CD4-positive, alpha-beta T cell (primary cell): ENCODE results near the gene FCHSD1. TPM values are rescaled to one million over a fixed set of nuclear protein-coding genes. Genes with fewer than 3 reads are reported as not detected.

Experiments
- ATAC-seq: fragments of 200-7000 bp; cut with Tn5 transposase; one replicate; pipeline ENCODE4 v1.10.0; 2022; ENCODE audit warnings: mild to moderate bottlenecking; ENCODE audit not compliant: poor library complexity
- CTCF ChIA-PET: fragments of 350-600 bp; sonication (Branson Sonifier 250); formaldehyde crosslinking; loops from one replicate; lab custom pipeline; 2021; ENCODE audit warnings: antibody characterized with exemption, inconsistent platforms; lab: Charles Lee
- POLR2A ChIA-PET: fragments of 350-600 bp; sonication (Branson Sonifier 250); formaldehyde crosslinking; loops from one replicate; lab custom pipeline; 2021; ENCODE audit warnings: antibody characterized with exemption, inconsistent platforms; lab: Charles Lee
- DNase-seq, 14 experiments: peaks; one replicate each; pipeline ENCODE4 v3.0.0-alpha.2; 2013 to 2020; ENCODE audit warnings: mixed read lengths in 2 of 14
- H3K27ac ChIP-seq, 2 donors: one replicate each; pipeline versions ENCODE4 v1.5.1 to v1.7.0; 2013; ENCODE audit warnings: low read length in 2 of 2, low read depth in 1 of 2, mild to moderate bottlenecking in 1 of 2
- H3K27me3 ChIP-seq, 2 experiments: 1 replicate in 1 of 2; 2 replicates in 1 of 2; pipeline versions ENCODE4 v1.6.1 to v1.7.0; 2013; ENCODE audit warnings: low read length in 2 of 2, control low read depth in 1 of 2, mild to moderate bottlenecking in 1 of 2, moderate library complexity in 1 of 2; ENCODE audit not compliant: insufficient read depth in 2 of 2, control insufficient read depth in 1 of 2
- H3K36me3 ChIP-seq: one replicate; pipeline ENCODE4 v1.6.1; 2013; ENCODE audit warnings: low read length, control low read depth; ENCODE audit not compliant: insufficient read depth
- H3K4me1 ChIP-seq: one replicate; pipeline ENCODE4 v1.6.1; 2013; ENCODE audit warnings: low read length, control low read depth; ENCODE audit not compliant: insufficient read depth
- H3K4me3 ChIP-seq: one replicate; pipeline ENCODE4 v1.5.1; 2013; ENCODE audit warnings: mild to moderate bottlenecking, low read length, moderate library complexity
- H3K9me3 ChIP-seq, 2 experiments: 1 replicate in 1 of 2; 2 replicates in 1 of 2; pipeline versions ENCODE4 v1.6.1 to v1.7.0; 2013; ENCODE audit warnings: low read length in 2 of 2, mild to moderate bottlenecking in 2 of 2, control low read depth in 1 of 2, moderate library complexity in 1 of 2; ENCODE audit not compliant: control insufficient read depth in 1 of 2, insufficient read depth in 1 of 2
- H3K27ac Mint-ChIP-seq: one replicate; pipeline ENCODE4 v1.8.0; 2020; ENCODE audit warnings: mixed read lengths
- H3K27me3 Mint-ChIP-seq: one replicate; pipeline ENCODE4 v1.8.0; 2021; ENCODE audit warnings: mixed read lengths
- H3K36me3 Mint-ChIP-seq: one replicate; pipeline ENCODE4 v1.8.0; 2021; ENCODE audit warnings: low read depth, mixed read lengths
- H3K4me1 Mint-ChIP-seq: one replicate; pipeline ENCODE4 v1.8.0; 2021; ENCODE audit warnings: low read depth, mixed read lengths
- H3K4me3 Mint-ChIP-seq: one replicate; pipeline ENCODE4 v1.8.0; 2020; ENCODE audit warnings: mild to moderate bottlenecking, mixed read lengths
- H3K9me3 Mint-ChIP-seq: one replicate; pipeline ENCODE4 v1.8.0; 2020; ENCODE audit warnings: mixed read lengths
- CTCF ChIP-seq: fragments of 200-600 bp; IDR thresholded peaks from one replicate; pipeline ENCODE4 v1.8.0; 2022; ENCODE audit warnings: antibody characterized with exemption, mild to moderate bottlenecking
- intact Hi-C, 2 experiments: fragments of 100-400 bp; cut with DNase I in 1 of 2; cut with micrococcal nuclease in 1 of 2; formaldehyde crosslinking; loops; one replicate each; pipeline versions ENCODE4 v1.15.1 to v1.9.0; 2023 to 2025; cut with DNase I, micrococcal nuclease
- polyA plus RNA-seq, 2 donors: library from polyadenylated mRNA; unstranded; fragments of 120-200 nt; gene quantifications; one replicate each; pipeline ENCODE4 v1.2.1, GENCODE V29; 2013
- total RNA-seq, 174 experiments: library from RNA in 2 of 174; stranded (reverse) in 2 of 174; gene quantifications; one replicate each; pipeline ENCODE4 v1.2.3 and lab custom pipeline; 2021 to 2026

Gene FCHSD1
- total RNA-seq = 10 to 100 TPM; 79.8 to 86.8 TPM
- 44.0 TPM for polyA plus RNA-seq (2013, experiment 1 of 2)
- 56.3 TPM for polyA plus RNA-seq (2013, experiment 2 of 2)
- total RNA-seq (lab: John Stamatoyannopoulos, UW) = 18.3 to 176 (median 86.0) reads per million in 172 experiments

- ATAC-seq (peak; percentile 91), DNase-seq (peak; percentile 62 to 88 (median 76))
- ChIA-PET CTCF (interaction anchor here (0.6 to 1.8 kb wide), 9 partner anchors 9 to 1062 kb away, joined by 3 to 6 read pairs (median 4); partner anchors contain the start of gene DIAPH1), POLR2A (interaction anchor here (0.7 to 2.4 kb wide), 16 partner anchors 8 to 318 kb away, joined by 3 to 73 read pairs (median 8); partner anchors contain the start of genes ARAP3, DELE1, DIAPH1 and HDAC3)
- peaks cover 30% of the 10 kb centered on the region for H3K36me3 Mint-ChIP-seq
- intact Hi-C loops = loop anchor here in 1 of 2 experiments (1.0 kb wide), 1 partner anchor 14 kb away; no protein-coding TSS in a partner anchor
- Histone ChIP-seq H3K9me3 (no peaks in the 10 kb centered on the region), H3K4me3 (peak within 1 kb of the TSS; percentile 86), H3K36me3 (peaks cover 22% of the 10 kb centered on the region), H3K4me1 (peaks cover 28% of the 10 kb centered on the region), H3K27me3 (no peaks in the 10 kb centered on the region), H3K27ac (peak within 1 kb of the TSS; percentile 26 to 83)
- no peak for TF ChIP-seq CTCF
- H3K4me1 Mint-ChIP-seq = peaks cover 38% of the 10 kb centered on the region
- H3K27ac Mint-ChIP-seq = peak within 1 kb of the TSS; percentile 54
- no peaks in the 10 kb centered on the region for H3K9me3 Mint-ChIP-seq
- peaks cover 3% of the 10 kb centered on the region for H3K27me3 Mint-ChIP-seq
- H3K4me3 Mint-ChIP-seq = peak within 1 kb of the TSS; percentile 86
Measured at GRCh38 chr5:141650851-141651727, at the start of gene FCHSD1. Gene FCHSD1 (minus strand): TSS chr5:141651418. CDS start chr5:141651368, 50 bp downstream.

- peaks cover 25% of the 10 kb centered on the region for H3K4me1 Mint-ChIP-seq
- H3K36me3 ChIP-seq = no peaks in the 10 kb centered on the region
- intact Hi-C loops = loop anchor here in 1 of 2 experiments (10.0 kb wide), 2 partner anchors 447 to 997 kb away; no protein-coding TSS in a partner anchor
- CTCF ChIA-PET = interaction anchor here (1.8 kb wide), 1 partner anchor 182 kb away, joined by 4 read pairs; no protein-coding TSS in a partner anchor
- H3K27ac Mint-ChIP-seq = no peak overlapping the region
- H3K27me3 ChIP-seq = peaks cover 20 to 33% of the 10 kb centered on the region in 2 experiments
- H3K4me1 ChIP-seq = peaks cover 26% of the 10 kb centered on the region
- no peaks in the 10 kb centered on the region for H3K9me3 Mint-ChIP-seq
- DNase-seq = no peak
- H3K4me3 Mint-ChIP-seq = no peak overlapping the region
- H3K4me3 ChIP-seq = no peak overlapping the region
- POLR2A ChIA-PET = no interaction called here
- TF ChIP-seq CTCF = no peak
- no peaks in the 10 kb centered on the region for H3K36me3 Mint-ChIP-seq
- no peak overlapping the region for H3K27ac ChIP-seq
- no peaks in the 10 kb centered on the region for H3K9me3 ChIP-seq
- no peak for ATAC-seq
- H3K27me3 Mint-ChIP-seq = peaks cover 64% of the 10 kb centered on the region
Measured at GRCh38 chr5:141697586-141697985, 46.4 kb upstream of the FCHSD1 start.

GRCh38 chr5:141696431-141696830 lies 45.2 kb upstream of the FCHSD1 start:
- intact Hi-C loops = loop anchor here in 1 of 2 experiments (10.0 kb wide), 2 partner anchors 448 to 998 kb away; no protein-coding TSS in a partner anchor
- Mint-ChIP-seq H3K9me3 (no peaks in the 10 kb centered on the region), H3K4me1 (peaks cover 24% of the 10 kb centered on the region), H3K27ac (no peak overlapping the region), H3K27me3 (peaks cover 62% of the 10 kb centered on the region), H3K4me3 (no peak overlapping the region), H3K36me3 (no peaks in the 10 kb centered on the region)
- Histone ChIP-seq H3K27me3 (peaks cover 17 to 29% of the 10 kb centered on the region in 2 experiments), H3K36me3 (no peaks in the 10 kb centered on the region), H3K4me1 (peaks cover 23% of the 10 kb centered on the region), H3K27ac (no peak overlapping the region), H3K4me3 (no peak overlapping the region), H3K9me3 (no peaks in the 10 kb centered on the region)
- TF ChIP-seq CTCF = no peak
- POLR2A ChIA-PET = interaction anchor here (2.2 kb wide), 1 partner anchor 13 kb away, joined by 7 read pairs; no protein-coding TSS in a partner anchor
- CTCF ChIA-PET = interaction anchor here (1.6 to 6.3 kb wide), 3 partner anchors 183 to 272 kb away, joined by 4 to 78 read pairs (median 4); partner anchors contain the start of gene RNF14
- no peak for DNase-seq
- ATAC-seq = no peak
